Measurements from ENCODE around the gene ACADVL.

ACADVL gene

DNA sequence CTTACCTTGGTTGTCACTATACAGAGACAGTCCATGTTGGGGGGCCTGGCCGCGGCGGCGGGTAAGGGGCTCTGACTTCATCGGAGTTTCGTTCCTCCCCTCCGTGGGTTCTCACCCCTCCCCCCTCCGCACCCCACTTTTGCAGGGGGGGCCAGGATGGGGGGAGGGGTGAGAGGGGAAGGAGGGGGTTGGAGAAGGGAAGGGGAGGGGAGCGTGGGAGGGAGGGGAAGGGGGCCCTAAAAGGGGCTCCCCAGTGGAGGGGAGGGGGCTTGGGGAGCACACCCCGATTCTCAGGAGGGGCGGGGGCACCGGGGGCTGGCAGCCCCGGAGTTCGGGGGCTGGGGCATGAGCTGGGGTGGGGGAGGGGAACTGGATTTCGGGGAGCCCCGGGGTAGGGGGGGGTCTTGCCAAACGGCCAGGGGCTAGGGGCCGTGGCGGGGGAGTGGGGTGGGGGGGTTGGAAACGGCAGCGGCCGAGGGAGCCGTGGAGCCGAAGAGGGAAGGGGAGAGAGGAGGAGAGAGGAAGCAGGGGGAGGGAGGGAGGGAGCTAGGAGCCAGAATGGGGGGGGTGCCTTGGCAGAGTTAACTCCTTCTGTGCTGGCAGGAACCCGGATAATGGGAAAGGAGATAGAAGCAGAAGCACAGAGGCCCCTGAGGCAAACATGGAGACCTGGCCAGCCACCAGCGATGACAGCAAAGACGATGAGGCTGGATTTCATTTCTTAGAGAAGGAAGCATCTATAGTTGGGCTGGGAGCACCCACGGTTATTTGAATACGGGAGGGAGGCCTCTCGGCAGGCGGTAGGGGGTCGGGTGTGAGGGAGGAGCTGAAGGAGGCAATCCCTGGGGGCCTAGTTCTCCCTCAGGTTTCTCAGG, 2.4 kb upstream of the ACADVL start:
- no peak for DNase-seq (ENCODE audit: low spot score)

- no peak for DNase-seq (ENCODE audit: low spot score)
Observed at GRCh38 chr17:7218166-7218565, 1.6 kb upstream of the ACADVL start.

DNA sequence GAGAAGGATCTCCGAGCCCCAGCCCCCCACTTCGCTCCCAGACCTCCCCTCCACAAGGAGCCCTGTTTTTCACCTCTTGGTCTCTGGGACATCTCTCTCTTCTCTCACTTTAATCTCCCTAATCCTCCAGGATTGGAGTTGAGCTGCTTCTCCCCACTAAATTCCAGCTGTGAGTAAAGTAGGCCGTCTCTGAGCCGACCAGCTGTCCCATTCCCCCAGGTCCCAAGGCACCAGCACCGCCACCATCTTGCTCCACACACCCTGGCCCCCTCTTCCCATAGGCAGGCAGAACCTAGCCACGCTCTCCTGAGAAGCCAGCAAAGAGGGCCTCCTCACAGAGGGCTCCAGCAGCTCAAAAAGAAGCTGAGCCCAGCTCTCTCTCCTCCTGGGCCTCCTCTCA, 980 bp upstream of the ACADVL start:
- DNase-seq (ENCODE audit: low spot score), result no peak

DNA sequence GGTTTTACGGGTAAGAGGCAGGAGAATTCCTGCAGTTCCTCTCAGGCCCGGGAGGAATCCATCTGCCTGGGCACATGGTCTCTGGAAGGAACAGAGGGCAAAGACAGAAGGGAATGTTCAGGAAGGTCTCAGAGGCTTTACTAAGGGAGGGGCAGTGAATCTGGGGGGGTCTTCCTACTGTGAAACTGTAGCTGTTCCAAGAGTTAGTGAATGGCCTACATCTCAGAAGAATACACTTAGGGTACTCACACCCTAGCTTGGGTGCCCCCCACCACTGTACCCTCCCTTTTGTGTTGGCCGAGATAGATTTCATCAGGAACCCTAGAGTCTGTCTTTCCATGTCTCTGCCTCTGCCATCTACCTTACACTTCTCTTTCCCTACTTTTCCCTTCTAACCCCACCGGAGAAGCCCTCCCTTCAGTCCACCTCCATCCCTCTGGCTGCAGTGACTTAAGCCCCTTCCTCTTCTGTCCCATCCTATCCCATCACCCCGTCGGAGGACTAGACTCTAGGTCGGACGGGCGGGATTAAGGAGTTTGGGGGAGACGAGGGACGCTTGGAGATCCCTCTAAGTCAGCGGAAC, 418 bp upstream of the ACADVL start:
- DNase-seq (ENCODE audit: low spot score), result no peak

- peak; percentile 26 for DNase-seq (ENCODE audit: low spot score)
Observed at GRCh38 chr17:7220593-7221277, 997 bp downstream of the ACADVL start.

DNA sequence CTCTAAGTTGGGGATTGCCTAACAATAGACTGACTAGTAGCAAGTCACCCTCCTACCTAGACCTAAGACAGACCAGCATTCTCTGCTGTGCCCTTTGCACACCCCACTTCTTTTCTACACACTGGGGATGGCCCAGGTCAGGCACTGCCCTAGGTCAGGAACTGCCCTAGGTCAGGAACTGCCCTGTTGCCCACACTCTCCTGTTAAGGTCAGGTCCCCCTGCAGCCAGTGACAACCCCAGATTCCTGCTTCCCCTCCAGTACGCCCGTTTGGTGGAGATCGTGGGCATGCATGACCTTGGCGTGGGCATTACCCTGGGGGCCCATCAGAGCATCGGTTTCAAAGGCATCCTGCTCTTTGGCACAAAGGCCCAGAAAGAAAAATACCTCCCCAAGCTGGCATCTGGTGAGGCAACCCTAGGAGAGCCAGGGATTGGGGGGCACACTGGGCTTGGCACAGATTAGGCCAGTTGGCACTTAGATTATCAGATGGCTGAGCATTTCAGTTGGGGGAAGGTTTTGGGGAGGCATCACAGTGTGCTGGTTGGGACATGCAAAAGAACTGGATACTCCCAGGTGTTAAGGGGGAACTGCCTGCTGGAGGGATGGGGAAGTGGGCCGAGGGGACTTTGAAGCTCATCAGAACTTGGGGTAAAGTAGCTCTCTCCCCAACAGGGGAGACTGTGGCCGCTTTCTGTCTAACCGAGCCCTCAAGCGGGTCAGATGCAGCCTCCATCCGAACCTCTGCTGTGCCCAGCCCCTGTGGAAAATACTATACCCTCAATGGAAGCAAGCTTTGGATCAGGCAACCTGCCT, 1.7 kb downstream of the ACADVL start:
- no peak for DNase-seq (ENCODE audit: low spot score)

DNA sequence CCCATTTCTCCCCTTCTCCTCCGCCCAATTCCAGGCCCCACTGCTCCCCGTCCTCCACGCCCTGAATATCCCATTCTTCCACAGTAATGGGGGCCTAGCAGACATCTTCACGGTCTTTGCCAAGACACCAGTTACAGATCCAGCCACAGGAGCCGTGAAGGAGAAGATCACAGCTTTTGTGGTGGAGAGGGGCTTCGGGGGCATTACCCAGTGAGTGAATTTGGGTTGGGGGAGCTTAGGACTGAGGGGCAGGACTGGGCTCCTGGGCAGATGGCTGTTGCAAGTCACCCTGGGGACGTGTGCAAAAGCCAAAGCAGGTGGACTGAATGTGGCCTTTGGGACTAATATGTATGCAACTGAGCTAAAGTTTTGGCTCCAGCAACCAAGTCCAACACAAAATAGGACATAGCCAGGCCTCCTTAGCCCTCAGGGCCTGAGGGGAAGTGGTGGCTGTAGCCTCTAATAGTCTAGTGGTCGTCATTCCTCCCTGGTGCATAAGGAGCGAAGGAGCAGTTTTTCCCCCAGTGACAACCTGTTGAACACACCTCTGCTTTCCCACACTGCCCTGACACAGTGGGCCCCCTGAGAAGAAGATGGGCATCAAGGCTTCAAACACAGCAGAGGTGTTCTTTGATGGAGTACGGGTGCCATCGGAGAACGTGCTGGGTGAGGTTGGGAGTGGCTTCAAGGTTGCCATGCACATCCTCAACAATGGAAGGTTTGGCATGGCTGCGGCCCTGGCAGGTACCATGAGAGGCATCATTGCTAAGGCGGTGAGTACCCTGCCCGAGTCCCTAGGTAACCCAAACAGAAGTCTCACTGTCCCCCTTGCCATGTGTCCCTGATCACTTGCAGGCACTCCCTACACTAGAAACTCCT, 2.6 kb downstream of the ACADVL start:
- DNase-seq (ENCODE audit: low spot score), result no peak

GRCh38 chr17:7222972-7223292, 3.2 kb downstream of the ACADVL start:
- DNase-seq (ENCODE audit: low spot score), result no peak

- no peak for DNase-seq (ENCODE audit: low spot score)
Observed at GRCh38 chr17:7223375-7223774, 3.6 kb downstream of the ACADVL start.

GRCh38 chr17:7224110-7224509, 4.4 kb downstream of the ACADVL start:
- no peak for DNase-seq (ENCODE audit: low spot score)

GRCh38 chr17:7224661-7225111, 4.9 kb downstream of the ACADVL start:
- DNase-seq (ENCODE audit: low spot score), result no peak

- no peak for DNase-seq (ENCODE audit: low spot score)
Observed at GRCh38 chr17:7225711-7226331, 6.1 kb downstream of the ACADVL start.

- no peak for DNase-seq (ENCODE audit: low spot score)
Observed at GRCh38 chr17:7226721-7227710, 7.3 kb downstream of the ACADVL start.

- DNase-seq (ENCODE audit: low spot score), result no peak
Observed at GRCh38 chr17:7228920-7229319, 9.2 kb downstream of the ACADVL start.

- no peak for DNase-seq (ENCODE audit: low spot score)
Observed at GRCh38 chr17:7229504-7229903, 9.8 kb downstream of the ACADVL start.

- DNase-seq (ENCODE audit: low spot score), result no peak
Observed at GRCh38 chr17:7232114-7232513, 12.4 kb downstream of the ACADVL start.

- no peak for DNase-seq (ENCODE audit: low spot score)
Observed at GRCh38 chr17:7233701-7234082, 14.0 kb downstream of the ACADVL start.

- peak; percentile 94 for DNase-seq (ENCODE audit: low spot score)
Observed at GRCh38 chr17:7234083-7234951, 14.6 kb downstream of the ACADVL start, which contains the start of gene DVL2. DVL2 (minus strand) TSS chr17:7234517; CDS start chr17:7234262, 255 bp downstream.
